HG02981 (cell line): Measurements from ENCODE around the gene FAM24B.
"Not testable (repeated sequence)": the region's sequence is repeated elsewhere in the genome, so short reads cannot be mapped to it uniquely, and the experiment has no call there.

Experiments used
- ATAC-seq: cut with Tn5 transposase; IDR thresholded peaks from one replicate; pipeline ENCODE4 v1.9.1; 2021; ENCODE audit warnings: mild to moderate bottlenecking, moderate library complexity; ENCODE audit not compliant: unreplicated experiment

FAM24B gene

DNA sequence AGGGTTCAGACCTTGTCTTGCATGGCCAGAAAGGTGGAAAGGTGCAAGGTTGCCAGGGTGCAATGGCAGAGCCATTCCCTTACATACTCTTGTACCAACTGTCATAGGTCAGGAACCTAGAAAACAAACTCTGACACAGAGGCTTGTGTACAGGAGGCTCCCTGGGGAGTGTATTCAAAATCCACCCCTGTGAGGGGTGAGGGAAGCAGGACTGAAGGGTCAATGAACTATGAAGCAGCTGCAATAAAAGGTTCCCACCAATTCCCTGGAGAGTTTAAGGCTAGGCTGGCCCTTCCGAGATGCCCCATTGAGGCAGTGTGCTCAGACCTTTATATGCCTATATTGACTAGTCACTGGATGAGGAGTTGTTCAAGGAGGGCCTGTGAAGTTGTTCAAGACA lies 19.9 kb downstream of the FAM24B start:
- no peak for ATAC-seq

DNA sequence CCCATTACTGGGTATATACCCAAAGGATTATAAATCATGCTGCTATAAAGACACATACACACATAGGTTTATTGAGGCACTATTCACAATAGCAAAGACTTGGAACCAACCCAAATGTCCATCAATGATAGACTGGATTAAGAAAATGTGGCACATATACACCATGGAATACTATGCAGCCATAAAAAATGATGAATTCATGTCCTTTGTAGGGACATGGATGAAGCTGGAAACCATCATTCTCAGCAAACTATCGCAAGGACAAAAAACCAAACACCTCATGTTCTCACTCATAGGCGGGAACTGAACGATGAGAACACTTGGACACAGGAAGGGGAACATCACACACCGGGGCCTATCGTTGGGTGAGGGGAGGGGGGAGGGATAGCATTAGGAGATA lies 21.3 kb downstream of the FAM24B start:
- ATAC-seq, result not testable (repeated sequence)

DNA sequence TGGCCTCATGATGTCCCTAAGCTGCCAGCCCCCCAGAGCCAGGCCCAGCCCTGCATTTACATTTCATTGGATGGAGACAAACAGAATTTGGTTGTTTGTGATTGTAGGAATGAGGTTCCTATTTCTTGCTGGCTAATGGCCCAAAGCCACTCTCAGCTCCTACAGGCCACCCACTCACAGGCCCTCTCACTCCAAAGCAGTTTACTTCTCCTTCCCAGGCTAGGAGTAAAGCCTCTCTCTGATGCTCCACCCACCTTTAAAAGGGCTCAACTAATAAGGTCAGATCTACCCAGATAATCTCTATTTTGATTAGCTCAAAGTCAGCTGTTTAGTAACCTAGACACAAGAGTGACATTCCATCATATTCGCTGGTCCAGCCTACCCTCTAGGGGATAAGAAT lies 22.5 kb downstream of the FAM24B start:
- ATAC-seq, result no peak

GRCh38 chr10:122855745-122856144 lies 23.6 kb downstream of the FAM24B start:
- no peak for ATAC-seq

- ATAC-seq, result no peak
Measured at GRCh38 chr10:122854648-122855047, 24.7 kb downstream of the FAM24B start.

- ATAC-seq, result no peak
Measured at GRCh38 chr10:122853665-122854313, 25.6 kb downstream of the FAM24B start.

GRCh38 chr10:122852261-122852660 lies 27.1 kb downstream of the FAM24B start:
- ATAC-seq, result no peak

DNA sequence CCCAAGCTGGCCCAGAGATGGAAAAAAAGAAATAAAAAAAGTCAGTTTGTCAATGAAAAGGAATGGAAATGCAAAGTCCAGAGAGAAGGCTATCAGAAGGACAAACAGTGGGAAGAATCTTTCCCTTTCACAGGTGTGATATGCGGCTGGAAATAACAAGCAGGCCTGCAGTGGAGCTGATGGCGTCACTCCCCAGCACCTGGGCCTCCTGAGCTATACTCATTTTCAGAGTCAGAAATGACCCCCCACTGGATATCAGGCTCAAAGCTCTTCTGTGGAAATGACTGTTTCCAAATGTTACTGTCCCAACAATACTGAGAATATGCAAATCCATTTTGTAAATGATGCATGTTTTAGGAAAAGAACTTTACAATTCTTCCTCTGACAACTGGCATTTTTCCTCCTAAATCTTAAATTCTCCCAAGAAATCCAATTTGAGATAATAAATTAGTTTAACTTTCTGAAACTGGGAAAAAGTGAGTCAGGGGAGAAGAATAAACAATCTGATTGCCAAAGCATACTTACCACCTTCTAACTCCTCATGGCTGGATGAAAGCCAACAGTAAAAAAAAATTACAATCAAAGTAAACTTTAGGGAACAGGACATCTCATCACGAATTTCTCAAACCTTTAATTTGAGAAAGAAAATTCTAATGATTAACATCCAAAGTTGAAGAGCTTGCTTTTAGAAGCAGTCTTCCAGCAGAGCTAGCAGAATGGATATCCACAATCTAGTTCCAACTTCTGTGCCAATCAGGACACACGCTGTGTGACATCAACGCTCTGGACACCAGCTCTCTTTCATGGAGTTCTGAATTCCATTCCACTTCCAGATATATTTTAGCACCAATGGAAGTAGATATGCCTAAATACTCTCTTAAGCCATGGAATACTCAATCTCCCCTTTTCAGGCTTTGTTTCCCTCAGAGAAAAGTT lies 28.4 kb downstream of the FAM24B start:
- ATAC-seq, result no peak

DNA sequence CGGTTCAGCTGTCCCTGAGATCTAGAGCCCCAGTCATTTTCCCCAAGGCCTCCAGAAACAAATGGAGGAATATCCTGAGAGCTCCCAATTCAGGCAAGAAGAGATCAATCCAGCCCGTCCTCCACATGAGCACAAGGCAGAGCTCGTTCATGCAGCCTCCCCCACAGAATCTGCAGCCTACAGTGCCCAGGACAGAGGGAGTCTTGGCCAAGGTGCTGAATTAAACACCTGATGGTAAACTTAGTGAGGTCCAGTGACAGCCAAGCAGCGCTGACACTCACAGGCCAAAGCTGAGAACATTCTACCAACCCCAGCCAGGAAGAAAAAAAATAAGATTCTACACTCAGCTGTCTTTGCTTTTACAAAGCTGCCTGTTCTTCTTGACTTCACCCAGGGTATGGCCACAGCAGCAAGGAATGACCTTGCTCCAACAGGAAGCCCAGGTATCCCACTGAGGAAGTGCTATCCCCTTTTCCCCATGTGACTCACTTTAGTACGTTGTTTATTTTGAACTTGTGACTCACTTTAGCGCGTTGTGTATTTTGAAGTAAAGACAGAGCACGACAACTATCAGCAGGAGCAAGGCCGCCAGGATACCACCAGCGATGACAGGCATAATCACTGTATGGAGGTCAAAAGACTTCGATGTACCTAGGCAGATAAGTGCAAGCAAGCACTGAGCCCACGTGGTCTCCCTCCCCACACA lies 29.3 kb downstream of the FAM24B start:
- ATAC-seq, result no peak

DNA sequence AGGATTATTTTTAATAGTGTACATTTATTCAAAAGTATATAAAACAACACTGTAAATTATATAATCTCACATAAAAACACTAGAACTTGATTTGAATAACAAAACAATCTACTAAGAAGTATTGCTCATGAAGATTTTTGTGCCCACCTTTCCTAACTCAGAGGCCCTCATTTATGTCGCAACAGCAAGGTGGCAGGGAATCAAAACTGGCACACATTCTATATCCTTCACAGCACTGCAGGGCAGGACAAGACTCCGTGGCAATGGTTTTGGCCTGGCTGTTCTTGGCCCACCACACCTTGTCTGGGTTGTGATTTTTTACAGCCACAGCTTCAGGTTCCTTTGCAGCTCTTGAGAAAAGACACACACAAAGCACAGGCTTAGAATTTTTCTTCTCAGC lies 30.3 kb downstream of the FAM24B start:
- ATAC-seq, result no peak

DNA sequence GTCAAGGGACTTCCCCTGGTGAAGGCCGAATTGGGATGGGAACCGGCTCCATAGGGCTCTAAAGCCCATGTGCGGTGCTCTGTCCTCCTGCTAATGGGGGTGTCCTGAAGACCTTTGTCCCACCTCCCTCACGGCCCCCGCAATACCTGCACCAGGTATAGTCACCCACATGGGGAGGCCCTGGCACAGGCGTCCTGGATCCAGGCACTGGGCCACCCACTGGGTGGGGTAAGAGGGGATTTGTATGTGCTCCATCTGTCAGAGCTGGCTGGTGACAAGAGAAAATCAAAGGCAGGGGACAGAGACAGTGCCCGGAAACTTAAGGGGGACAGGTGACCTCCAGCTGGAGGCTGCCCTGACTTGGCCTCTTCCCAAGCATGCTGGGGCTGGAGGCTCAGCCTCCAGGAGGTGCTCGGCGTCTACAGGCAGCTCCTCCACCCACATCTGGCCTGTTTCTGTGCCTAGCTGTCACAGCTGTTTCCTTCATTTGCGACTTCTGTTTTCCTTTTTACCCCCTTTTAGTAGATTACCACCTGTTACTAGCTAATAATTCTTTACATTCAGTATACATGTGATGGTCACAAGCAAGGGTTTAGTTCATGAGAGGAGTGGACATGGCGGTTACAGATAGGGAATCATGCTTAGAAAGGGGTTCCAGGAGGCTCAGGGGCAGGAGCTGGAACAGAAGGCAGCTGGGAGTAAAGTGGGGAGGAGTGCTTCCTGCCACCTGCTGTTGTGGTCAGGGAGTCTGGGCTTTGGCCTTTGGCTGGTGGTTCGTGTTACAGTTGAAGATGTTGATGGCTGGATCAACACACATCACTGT lies 31.4 kb downstream of the FAM24B start:
- no peak for ATAC-seq

GRCh38 chr10:122845783-122846332 lies 33.5 kb downstream of the FAM24B start, which contains the start of gene CUZD1:
Gene CUZD1 (minus strand): TSS chr10:122845857. CDS start chr10:122845843, 14 bp downstream.
- no peak for ATAC-seq

- no peak for ATAC-seq
Measured at GRCh38 chr10:122844146-122844545, 35.2 kb downstream of the FAM24B start.

- ATAC-seq, result no peak
Measured at GRCh38 chr10:122841569-122841968, 37.8 kb downstream of the FAM24B start.

GRCh38 chr10:122839505-122839904 lies 39.9 kb downstream of the FAM24B start:
- ATAC-seq, result no peak

- ATAC-seq, result no peak
Measured at GRCh38 chr10:122838880-122839279, 40.5 kb downstream of the FAM24B start.

DNA sequence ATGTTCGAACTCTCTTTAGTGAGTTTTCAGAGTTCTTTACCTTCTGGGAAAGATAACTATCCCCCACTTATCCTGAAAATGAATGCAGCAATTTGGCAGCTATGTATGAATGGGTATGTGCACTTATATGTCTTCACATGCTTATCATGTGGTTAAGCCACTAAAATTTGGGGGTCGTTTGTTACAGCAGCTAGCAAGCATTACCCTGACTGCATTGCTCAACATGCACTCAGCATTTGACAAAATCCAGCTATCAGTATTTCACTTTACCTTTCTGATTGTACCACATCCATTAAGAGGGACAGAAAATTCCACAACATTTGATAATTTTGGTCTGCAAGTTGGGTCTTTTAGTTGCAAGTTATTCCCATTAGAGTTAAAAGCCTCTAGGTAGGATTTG lies 43.5 kb downstream of the FAM24B start:
- ATAC-seq, result no peak

DNA sequence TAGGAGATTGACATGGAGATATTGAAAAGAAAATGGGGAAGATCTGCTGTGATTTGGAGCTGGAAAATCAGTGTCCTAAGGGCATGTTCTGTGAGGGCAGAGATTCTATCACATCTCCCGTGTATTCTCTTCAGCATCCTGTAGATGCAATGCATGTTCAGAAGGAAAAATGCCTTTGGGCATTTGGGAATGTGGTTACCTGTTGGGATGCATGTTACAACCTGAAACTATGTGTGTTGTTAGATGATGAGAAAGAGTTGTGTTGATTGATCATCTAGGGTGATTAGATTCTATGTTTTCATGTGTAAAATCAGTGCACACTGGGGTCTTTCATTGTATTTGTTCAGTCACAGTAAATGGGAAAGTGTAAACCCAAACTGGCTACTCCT lies 48.4 kb downstream of the FAM24B start:
- ATAC-seq, result no peak

GRCh38 chr10:122830273-122830964 lies 49.0 kb downstream of the FAM24B start:
- no peak for ATAC-seq

DNA sequence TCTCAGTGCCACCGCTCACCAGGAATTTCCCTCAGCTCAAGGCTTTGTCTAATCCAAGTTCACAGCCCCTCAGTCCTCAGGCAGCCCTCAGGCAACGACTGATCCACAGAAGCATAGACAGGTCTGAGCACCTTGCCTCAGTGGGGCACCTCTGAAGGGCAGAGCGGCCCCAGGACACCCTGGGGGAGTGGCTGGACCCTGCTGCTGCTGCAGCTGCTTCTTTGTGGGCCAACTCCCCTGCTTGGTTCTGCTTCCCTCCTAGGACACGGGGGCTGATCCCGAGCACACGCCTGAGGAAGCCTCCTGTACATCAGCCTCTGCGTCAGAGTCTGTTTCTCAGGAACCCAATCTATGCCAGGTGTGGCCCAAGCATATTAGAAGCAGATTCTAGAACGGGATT lies 49.9 kb downstream of the FAM24B start:
- ATAC-seq, result no peak
